Amniotic stem cell (primary cell): Measurements from ENCODE around the gene SCN11A.
"Not testable (repeated sequence)": the region's sequence is repeated elsewhere in the genome, so short reads cannot be mapped to it uniquely, and the experiment has no call there.

Experiments used
- DNase-seq: peaks from one replicate; lab custom pipeline; 2025; lab: John Stamatoyannopoulos, UW

SCN11A gene

DNA sequence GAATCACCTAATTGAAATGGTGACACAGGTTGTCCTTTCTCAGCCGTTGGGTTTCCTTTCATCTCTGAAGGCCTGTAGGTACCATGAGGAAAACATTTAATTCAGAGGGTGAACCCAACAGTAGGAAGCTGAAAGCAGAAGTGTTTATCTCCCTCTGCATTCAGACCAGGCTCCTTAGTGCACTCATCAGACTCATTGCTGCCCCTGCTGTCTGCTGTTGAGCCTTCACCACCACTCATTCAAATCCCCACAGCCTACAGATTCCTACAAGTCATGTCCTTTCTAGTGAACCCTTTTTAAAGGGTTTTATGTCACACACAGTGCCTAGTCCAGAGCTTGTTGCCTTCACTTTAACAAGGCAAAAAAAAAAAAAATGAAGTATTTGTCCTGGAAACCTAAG is 13.5 kb upstream of the SCN11A start:
- peak; percentile 9 for DNase-seq

DNA sequence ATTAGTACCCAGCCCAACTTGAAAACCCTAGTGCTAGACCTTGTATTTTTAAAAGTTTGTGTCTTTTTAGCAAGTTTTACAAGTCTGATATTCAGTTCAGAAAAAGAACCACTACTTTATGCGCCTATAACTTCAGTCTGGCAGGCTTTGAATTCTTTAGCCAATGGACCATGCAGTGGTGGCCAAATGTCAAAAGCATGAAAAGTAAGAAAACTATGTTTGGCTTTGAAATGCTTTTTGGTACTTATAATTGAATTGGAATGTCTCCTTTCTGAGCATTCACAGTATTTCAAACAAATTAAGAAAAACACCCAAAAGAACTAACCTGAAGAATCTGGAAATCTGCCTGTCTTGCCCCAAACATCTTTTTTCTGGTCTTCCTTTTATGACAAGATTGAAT is 12.9 kb upstream of the SCN11A start:
- peak; percentile 10 for DNase-seq

DNA sequence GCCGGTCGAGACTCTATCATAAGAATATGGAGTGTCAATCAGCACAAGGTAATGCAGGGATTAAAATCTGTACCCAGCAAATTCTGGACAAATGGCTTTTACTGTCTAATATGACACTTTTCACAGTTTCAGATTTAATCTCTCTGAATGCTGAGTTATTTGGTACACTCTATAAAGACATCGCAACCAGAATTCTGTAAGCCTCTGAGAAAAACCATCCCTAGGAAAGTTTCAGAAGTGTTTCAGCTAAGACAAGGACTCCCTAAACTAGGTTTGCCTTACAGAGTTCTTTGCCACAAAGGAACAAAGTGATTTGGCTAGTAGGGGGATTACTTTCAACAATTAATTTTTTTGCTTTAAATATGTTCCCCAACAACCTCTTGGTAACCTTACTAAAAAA is 11.4 kb upstream of the SCN11A start:
- no peak for DNase-seq

DNA sequence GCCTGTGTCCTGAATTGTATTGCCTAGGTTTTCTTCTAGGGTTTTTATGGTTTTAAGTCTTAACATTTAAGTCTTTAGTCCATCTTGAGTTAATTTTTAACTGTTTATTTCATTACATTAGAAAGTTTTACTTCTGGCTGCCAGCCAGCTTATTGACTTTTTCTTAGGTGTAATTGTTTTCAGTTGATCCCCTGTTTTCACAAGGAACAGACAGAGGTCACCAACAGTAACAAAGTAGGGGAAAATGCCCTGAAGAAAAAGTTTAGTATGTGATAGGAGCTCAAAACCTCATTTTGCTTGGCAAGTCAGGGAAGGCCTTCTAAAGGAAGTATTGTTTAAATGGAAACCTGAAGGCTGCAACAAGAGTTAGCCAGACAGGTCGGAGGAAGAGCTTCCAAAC is 10.4 kb upstream of the SCN11A start:
- DNase-seq, result no peak

DNA sequence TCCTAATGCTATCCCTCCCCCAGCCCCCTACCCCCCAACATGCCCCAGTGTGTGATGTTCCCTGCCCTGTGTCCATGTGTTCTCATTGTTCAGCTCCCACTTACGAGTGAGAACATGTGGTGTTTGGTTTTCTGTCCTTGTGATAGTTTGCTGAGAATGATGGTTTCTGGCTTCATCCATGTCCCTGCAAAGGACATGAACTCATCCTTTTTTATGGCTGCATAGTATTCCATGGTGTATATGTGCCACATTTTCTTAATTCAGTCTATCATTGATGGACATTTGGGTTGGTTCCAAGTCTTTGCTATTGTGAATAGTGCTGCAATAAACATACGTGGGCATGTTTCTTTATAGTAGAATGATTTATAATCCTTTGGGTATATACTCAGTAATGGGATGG is 9.5 kb upstream of the SCN11A start:
- not testable (repeated sequence) for DNase-seq

DNA sequence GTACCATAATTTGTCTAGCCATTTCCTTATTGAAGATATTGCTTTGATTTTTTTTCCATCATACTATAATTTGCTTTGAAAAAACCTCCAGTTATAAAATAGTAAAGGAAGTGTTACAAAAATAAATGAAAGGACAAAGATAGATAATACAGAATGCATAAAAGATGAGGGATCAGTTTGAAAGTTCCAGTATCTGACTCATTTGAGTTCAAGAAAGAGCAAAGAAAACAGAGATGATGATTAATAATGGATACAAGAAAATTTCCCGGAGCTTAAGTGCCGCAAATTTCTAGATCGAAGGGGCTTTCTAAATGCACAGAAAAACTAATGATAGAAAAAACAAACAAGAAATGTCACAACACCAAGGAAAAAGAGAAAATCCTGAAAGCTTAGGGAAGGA is 4.4 kb upstream of the SCN11A start:
- DNase-seq, result no peak

DNA sequence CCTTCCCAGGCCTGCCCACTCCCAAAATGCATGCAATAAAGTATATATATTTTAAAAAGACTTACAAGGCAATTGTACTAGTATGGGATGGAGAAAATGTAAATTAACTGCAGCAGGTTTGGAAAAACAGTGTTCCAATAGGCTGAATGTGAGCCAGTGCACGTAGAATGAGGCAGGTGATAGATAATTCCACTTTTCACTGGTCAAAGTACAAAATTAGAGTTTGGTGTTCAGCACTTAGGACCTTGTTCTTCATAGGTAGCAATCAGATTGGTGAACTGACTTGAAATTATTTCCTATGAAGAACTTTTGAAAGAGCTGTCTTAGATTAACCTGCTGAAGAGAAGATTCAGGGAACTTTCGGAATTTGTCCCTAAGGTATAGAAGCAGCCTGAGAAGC is 2.0 kb upstream of the SCN11A start:
- no peak for DNase-seq

DNA sequence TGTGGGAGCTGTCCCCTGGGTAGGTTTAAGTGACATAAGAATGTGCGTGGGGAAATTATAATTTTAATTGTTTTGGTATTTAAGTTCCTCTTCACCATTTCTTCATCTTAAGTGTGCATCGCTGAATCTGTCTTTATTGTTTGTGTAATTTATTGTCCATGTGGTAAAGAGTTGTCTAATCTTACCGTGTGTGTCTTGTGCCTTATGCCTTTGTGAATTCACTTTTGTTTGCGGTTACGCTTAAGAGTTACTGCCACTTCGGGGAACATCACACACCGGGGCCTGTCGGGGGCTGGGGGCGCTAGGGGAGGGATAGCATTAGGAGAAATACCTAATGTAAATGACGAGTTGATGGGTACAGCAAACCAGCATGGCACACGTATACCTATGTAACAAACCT is 839 bp upstream of the SCN11A start:
- no peak for DNase-seq

DNA sequence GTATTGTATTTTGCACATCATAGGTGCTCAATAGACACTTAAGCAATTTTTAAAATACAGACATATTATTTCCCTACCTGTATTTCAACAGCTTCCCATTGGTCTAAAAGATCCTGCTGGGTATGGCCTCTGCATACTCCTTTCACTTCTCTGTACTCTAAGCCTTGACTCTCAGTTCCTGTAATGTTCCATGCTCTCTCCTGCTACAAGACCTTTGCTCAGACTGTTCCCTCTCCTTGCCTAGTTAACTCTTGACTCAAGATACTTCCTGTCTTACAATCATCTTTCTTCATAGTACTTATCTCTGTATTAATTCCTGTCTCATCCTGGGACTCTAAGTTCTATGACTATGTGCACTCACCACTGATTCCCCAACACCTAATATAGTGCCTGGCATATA is 1.7 kb downstream of the SCN11A start:
- no peak for DNase-seq

DNA sequence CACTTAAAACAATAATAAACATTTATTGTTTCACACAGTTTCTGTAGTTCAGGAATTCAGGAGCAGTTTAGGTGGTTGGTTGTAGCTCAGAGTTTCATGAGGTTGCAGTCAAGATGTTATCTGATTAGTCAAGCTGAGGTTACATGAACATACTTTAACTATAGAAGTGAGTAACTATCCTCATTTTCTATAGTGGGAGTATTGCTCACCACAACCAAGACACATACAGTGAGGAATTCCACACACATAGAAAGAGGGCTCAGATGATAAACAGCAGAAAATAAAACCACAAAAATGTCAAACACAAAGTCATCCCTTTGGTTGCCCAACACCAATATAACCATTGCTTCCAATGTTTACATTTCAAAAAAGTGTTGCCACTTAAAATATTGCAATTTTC is 13.6 kb downstream of the SCN11A start:
- no peak for DNase-seq

DNA sequence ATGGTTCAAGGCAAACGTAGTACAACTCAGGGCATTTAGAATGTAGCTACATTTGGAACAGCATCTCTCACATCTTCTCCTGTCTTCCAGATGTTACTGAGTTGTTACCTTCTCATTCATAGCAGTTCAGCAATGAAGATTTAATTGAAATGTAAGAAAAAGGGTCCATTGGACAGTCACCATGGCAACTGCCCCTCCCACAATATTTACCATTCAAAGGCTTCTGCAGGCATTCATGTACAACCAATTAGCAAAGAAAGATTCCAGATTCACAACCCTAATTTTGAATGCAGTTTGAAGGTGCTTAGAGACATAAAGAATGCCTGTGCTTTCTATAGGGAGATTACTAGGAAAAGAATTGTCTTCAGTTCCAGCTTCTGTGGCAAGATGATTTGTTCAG is 22.2 kb downstream of the SCN11A start:
- no peak for DNase-seq

DNA sequence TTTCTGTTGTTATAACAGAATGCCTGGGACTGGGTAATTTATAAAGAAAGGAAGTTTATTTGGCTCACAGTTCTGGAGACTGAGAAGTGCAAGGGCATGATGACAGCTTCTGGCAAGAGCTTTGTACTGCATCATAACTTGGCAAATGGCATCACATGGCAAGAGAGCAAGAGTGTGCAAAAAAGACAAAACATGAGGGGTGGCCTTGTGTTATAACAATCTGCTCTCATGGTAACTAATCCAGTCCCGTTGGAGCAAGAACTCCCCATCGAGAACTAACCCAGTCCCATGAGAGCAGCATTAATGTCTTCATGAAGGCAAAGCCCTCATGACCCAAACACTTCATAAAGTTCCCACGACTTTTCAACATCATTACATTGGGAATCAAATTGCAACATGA is 23.2 kb downstream of the SCN11A start:
- no peak for DNase-seq

DNA sequence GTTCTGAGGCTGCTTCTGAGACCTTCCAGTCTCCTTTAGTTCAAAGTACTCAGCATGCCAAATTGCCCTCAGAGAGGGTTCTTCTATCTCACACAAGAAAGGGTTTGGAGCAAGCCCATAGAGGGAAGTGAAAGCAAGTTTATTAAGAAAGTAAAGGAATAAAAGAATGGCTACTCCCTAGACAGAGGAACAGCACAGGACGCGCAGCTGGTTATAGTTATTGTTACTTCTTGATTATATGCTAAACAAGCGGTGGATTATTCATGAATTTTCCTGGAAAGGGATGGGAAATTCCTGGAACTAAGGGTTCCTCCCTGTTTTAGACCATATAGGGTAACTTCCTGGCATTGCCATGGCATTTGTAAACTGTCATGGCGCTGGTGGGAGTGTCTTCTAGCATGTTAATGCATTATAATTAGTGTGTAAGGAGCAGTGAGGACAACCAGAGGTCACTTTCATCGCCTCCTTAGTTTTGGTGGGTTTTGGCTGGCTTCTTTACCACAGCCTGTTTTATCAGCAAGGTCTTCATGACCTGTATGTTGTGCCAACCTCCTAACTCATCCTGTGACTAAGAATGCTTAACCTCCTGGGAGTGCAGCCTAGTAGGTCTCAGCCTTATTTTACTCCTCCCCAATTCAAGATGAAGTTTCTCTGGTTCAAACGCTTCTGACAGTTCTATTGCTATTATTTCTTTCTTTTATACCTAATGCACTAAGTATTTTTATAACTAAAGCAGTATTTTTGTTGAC is 26.3 kb downstream of the SCN11A start:
- DNase-seq, result no peak

DNA sequence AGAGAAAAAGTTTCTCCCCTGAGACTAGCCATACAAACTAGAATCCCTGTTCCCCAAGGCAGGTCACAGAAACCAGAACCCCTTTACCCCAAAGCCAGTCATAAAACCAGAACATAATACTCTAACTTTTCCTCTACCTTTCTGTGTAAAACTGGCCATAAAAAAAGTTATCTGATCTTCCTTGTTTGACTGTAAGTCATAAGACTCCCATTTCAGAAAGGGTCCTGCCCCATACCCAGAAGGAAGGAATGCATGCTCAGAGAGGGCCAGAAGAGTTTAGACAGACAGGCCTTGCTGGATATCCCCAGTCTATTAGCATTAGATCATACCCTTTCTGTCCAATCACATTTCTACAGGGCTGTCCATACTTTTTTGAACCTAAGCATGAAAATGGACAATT is 27.2 kb downstream of the SCN11A start:
- DNase-seq, result no peak

DNA sequence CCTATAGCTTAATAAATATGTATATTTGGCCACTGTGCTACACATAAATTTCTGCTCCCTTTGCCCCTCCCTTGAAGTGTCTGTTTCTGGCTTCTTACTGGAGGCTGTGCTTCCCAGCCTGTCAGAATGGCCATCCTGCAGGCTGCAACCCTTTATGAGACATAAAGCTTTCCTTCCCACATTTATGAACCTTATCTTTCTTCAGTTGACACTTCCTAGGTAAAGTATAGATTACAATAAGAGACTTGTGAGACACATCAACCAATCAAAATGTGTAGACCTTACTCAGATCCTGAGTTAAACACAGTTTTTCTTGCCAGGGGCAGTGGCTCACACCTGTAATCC is 29.5 kb downstream of the SCN11A start:
- DNase-seq, result no peak

DNA sequence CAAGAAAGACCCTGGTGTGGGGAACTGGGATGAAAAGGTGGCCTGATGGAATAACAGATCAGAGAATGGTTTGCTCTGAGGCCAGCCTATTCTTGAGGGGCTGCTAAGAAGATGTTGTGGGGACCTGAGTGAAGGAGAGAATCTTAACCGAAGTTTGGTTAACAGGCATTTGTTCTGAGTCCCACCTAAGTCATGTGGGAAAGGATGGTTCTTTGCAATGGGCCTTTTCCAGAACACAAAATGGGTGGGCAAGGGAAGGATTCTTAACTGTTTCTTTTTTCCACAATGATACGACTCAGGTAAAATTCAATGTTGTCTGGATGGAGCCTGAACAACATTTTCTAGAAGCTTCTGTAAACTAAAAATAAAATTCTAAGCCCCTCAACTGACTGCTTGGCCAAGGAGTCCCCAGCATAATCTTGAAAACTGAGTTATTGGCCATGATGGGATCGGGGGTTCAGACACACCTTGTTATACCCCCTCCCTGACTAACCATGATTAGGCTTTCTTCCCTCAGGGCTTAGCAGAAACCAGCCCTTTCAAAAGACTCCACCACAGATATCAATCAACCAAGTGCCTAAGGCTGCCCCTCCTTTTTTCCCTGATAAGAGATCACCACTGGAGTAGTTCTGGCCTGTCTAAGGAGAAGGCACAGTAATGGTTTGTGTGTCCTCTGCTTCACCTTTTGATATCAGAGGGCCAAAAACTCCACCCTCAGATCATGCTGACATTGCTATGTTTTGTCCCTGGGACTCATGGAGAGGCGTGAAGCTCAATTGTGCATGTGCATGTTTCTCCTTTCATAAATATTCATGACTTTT is 30.1 kb downstream of the SCN11A start:
- DNase-seq, result no peak

DNA sequence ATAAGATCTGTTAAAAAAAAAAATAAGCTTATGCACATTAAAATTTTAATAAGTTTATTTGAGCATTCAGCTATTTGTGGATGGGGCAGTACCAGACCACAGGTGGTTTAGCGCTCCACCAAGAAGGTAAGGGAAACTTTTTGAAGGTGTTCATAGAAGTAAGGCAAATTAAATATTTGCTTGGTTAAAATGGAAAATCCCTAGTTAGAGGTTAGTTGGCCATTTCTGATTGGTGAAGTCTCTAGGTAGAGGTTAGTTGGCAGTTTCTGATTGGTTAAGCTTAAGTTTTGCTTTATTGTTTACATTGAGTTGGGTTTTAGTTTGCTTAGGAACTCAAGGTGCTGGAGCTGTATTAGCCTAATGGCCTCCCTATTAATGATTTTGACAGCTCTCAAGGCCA is 30.7 kb downstream of the SCN11A start:
- DNase-seq, result no peak

DNA sequence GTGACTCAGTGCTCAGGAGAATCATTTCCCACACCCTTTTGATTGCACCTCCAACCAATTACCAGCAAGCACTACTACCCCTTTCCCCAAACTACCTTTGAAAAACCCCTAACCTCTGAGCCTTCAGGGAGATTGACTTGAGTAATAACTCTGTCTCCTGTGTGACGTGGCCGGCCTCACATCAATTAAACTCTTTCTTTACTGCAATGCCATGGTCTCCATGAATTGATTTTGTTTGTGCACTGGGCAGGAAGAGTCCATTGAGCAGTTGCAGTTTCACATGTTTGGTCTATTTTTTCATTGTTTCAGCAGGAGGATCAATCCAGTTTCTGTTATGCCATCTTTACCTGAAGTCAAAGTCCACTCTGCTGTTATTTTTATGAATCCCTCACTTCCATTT is 32.4 kb downstream of the SCN11A start:
- no peak for DNase-seq

DNA sequence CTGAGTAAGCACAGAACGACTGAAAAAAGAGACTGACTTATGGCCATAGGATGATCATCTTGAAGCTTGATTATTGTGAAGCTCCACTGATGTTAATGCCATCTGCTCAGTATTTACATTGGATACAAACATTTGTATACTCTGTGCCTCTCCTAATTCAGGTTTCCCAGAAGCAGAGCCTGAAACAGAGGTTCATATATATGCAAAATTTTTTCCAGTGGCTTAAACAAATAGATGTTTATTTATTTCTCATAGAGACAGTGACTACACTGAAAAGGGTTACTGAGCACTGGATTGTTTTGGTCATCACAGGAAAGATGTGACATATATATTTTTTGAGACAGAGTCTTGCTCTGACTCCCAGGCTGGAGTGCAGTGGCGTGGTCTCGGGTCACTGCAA is 36.3 kb downstream of the SCN11A start:
- DNase-seq, result no peak

DNA sequence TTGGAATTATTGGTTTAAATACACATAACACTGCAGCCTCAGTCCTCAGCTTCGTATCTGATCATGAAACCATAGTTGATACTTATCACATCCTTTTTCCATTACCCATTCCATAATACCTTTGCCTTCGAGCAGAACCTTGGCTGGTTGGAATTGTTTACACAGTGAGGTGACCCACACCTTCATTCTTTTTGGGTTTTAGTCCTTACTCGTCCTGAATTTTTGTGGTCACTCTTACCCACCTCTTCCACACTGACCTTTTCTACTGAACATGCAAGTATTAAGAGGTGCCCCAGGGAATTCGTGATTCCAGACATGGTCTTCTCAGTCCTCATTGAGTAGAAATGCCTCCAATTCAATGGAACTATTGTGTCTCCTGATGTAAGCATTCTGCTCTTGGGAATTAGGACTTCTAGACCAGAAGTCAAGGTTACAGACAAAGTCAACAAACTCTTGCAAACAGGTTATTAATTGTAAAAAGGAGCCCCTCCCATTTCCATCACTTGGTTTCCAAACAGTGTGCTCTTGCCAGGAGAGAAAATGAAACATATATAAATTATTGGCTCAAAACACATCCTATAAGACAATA is 37.7 kb downstream of the SCN11A start:
- DNase-seq, result no peak

DNA sequence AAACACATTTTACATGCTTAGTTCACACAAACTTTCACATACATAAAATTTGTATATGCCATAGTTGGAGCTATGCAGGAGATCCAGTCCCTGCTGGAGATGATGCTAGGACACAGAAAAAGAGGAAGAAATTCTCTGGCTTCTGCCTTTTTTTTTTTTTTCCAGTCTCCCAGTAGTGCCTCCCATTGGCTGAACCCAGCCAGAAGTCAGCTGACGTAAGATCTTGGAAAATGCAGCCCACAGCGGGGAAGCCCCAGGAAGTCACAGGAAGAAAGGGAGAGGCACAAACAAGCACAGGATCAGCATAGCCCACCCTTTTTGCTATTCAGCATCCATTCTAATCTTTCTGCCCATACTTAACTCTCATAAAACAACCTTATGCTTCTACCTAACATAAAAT is 38.5 kb downstream of the SCN11A start:
- DNase-seq, result no peak

DNA sequence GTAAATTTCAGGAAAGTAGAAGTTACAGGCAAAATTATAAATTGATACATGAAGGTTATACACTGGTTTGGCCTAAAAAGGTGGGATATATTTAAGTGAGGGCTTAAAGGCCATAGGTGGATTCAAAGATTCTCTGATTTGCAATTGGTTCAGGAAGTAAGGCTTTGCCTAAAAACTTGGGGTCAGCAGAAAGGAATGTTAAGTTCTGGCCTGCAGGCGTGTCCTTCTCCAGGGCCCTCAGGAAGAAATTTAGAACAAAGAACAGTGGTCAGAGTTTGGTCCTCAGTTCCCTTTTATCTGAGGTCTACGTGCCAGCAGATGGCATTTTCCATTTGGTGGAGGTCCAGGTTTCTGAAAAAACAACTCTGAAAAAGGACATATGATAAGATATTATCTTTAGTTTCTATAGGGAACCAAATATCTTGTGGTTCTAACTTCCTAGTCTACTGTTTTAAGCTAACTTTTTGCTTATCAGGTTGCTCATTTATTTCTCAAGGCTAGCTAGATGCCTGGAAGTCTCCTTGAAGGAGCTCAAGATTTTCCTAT is 40.5 kb downstream of the SCN11A start:
- no peak for DNase-seq

DNA sequence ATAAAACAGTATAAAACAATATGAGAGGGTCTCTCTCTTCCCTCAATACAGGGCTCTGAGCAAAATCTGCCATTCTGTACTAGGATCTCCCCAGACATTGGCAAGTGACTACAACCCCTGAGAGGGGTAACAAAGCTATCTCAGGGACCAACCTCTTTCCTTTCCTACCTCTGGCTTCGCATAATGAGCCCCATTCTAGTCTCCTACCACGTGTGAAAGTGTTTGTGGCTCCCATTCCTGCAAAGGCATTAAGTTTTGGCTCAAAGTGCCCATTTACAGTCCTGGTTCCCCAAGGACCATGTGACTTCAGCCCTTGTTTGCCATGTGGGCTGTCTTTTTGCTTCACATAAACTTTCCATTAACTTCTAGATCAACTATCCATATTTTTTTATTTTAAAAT is 46.4 kb downstream of the SCN11A start:
- no peak for DNase-seq
